ENCODE results near the gene NXPE3.
"Not testable (repeated sequence)": the region's sequence is repeated elsewhere in the genome, so short reads cannot be mapped to it uniquely, and the experiment has no call there.

The NXPE3 gene

DNA sequence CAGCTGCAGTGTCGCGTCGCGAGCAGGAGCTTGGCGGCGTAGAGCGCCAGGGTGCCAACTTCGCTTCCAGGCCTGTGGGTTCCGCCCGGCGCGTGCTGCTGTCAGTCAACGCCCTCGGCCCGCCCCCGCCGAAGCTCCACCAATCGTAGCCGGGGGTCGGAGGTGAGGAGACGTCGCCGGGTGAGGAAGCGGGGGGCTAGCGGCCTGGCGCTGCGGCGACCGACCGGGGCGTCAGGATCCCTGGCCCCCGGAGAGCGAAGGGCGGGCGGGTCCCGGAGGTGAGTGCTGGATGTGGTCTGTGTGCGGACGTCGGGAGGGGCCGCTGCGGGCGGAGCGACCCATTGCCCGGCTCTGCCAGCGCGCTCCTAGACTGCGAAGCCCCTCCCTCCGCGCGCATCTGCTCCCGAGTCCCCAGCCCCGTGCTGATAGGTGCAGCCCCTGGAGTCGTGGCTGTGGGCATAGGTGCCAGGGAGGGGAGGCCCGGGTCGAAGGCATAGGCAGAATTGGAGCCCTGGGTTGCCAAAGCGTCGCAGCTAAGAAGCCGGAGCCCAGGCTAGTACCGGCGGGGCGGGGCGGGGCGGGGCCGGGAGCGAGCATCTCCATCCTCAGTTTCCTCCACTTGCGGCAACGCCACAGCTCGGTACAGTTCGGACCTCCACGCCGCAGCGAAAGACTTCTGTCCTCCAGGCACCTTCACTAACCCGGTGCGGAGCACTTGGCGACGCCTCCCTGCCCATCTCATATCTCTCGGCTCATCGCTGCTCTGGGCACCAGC, at the start of gene NXPE3:
Gene NXPE3, plus strand, starts transcription at position 165 of the 775 bp plus-strand sequence. CDS start 6,386 bp downstream, outside the sequence.
- peak; percentile 32 to 37 for DNase-seq (ENCODE audit: low read depth in 2 of 2)

GRCh38 chr3:101729586-101729985, 49.4 kb upstream of the NXPE3 start:
- no peak for DNase-seq (ENCODE audit: low read depth in 2 of 2)

- no peak for DNase-seq (ENCODE audit: low read depth in 2 of 2)
Measured at GRCh38 chr3:101730839-101731238, 48.2 kb upstream of the NXPE3 start.

DNA sequence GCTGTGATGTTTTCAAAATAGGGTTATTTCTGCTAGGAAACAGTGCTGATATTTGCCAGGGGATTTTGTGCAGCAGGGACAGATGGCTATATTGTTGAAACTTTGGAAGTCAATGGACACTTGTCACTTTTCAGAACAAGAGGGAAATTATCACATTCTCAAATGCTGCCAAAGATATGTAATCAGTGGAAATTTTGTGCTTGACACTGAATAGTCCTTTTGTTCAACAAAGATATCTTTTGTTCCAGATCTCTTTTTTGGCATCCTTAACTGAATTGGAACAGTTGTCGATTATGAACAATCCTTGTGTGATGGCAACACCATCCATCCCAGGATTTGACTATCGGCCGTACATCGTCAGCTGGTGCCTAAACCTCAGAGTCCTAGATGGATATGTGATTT, 46.8 kb upstream of the NXPE3 start:
- no peak for DNase-seq (ENCODE audit: low read depth in 2 of 2)

GRCh38 chr3:101735833-101736232, 43.2 kb upstream of the NXPE3 start:
- DNase-seq (ENCODE audit: low read depth in 2 of 2) = no peak

DNA sequence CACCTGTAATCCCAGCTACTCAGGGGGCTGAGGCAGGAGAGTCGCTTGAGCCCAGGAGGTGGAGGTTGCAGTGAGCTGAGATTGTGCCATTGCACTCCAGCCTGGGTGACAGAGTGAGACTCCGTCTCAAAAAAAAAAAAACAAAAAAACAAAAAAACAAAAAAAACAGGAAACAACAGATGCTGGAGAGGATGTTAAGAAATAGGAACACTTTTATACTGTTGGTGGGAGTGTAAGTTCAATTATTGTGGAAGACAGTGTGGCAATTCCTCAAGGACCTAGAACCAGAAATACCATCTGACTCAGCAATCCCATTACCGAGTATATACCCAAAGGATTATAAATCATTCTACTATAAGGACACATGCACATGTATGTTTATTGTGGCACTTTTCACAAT, 37.1 kb upstream of the NXPE3 start:
- DNase-seq (ENCODE audit: low read depth in 2 of 2) = not testable (repeated sequence)

DNA sequence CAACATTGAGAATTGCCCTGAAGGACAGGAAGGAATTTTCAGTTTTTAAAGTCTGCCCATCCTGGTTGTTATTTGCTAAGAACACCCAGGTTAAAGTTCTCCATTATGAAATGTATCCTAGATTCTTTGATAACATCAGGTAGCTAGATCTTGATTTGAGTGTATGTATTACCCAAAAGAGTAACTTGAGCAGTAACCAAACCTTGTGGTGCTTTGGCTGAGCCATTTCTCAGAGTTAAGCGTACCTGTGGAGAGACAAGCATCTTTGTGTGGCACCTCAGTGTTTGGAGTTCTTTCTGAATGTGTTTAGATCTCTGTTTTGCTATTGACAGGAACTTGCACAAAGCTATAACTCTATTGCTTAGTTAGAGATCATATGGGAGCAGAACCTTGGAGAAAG, 34.2 kb upstream of the NXPE3 start:
- DNase-seq (ENCODE audit: low read depth in 2 of 2) = no peak

- not testable (repeated sequence) for DNase-seq (ENCODE audit: low read depth in 2 of 2)
Measured at GRCh38 chr3:101745934-101746333, 33.1 kb upstream of the NXPE3 start.

- DNase-seq (ENCODE audit: low read depth in 2 of 2) = not testable (repeated sequence)
Measured at GRCh38 chr3:101753386-101754113, 25.5 kb upstream of the NXPE3 start.

DNA sequence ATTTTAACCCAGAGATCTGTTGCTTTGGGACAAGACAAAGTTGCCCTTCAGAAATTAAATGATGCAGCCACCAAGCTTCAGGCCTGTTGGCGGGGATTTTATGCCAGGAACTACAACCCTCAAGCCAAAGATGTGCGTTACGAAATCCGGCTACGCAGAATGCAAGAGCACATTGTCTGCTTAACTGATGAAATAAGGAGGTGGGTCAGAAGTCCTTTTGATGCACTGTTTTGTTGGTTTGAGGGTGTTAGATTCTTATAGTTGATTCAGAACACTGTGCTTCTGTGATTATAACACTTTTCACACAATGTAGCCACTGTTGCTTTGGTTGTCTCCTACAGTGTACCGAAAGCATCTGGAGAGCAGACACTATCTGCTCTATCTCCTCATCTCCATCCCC, 20.8 kb upstream of the NXPE3 start:
- no peak for DNase-seq (ENCODE audit: low read depth in 2 of 2)

GRCh38 chr3:101762041-101762646, 16.9 kb upstream of the NXPE3 start:
- DNase-seq (ENCODE audit: low read depth in 2 of 2) = no peak

DNA sequence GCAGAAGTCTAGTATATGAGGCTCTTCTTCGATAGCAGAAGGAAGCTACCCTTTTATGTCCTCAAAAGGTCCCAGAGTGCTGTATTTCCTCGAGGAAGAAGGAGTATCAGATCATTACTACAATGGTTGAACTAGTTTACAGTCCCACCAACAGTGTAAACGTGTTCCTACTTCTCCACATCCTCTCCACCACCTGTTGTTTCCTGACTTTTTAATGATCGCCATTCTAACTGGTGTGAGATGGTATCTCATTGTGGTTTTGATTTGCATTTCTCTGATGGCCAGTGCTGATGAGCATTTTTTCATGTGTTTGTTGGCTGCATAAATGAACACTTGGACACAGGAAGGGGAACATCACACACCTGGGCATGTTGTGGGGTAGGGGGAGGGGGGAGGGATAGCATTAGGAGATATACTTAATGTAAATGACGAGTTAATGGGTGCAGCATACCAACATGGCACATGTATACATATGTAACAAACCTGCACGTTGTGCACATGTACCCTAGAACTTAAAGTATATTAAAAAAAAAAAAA, 1.2 kb upstream of the NXPE3 start:
- DNase-seq (ENCODE audit: low read depth in 2 of 2) = not testable (repeated sequence)

- no peak for DNase-seq (ENCODE audit: low read depth in 2 of 2)
Measured at GRCh38 chr3:101778385-101779046, 495 bp upstream of the NXPE3 start.

DNA sequence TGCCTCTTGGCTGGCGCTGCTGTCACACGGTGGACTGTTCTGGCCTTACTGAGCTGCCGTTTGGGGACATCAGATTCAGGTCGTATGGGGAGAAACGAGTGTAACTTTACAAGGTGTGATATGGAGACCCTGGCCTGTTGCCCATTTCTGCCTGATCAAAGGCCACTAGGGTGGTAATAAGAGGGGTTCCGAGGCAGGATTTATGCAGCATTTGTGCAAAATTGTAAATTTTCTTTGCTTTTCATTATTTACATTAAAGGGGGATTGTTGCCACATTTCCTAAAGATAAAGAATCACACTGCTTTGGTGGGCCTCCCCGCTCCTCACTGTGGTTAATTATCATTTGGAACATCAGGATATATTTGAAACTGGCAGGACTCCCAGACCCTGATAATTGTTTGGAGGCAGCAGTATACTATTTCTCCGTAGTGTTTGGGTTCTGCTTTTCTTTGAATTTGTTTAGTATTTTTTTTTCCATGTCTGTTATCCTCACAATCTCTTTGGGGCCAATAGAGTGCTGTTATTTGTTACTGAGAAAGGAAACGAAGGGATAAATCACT, 891 bp downstream of the NXPE3 start:
- DNase-seq (ENCODE audit: low read depth in 2 of 2) = no peak

- peak; percentile 29 to 31 for DNase-seq (ENCODE audit: low read depth in 2 of 2)
Measured at GRCh38 chr3:101780661-101781060, 1.6 kb downstream of the NXPE3 start.

GRCh38 chr3:101781166-101781565, 2.2 kb downstream of the NXPE3 start:
- no peak for DNase-seq (ENCODE audit: low read depth in 2 of 2)

DNA sequence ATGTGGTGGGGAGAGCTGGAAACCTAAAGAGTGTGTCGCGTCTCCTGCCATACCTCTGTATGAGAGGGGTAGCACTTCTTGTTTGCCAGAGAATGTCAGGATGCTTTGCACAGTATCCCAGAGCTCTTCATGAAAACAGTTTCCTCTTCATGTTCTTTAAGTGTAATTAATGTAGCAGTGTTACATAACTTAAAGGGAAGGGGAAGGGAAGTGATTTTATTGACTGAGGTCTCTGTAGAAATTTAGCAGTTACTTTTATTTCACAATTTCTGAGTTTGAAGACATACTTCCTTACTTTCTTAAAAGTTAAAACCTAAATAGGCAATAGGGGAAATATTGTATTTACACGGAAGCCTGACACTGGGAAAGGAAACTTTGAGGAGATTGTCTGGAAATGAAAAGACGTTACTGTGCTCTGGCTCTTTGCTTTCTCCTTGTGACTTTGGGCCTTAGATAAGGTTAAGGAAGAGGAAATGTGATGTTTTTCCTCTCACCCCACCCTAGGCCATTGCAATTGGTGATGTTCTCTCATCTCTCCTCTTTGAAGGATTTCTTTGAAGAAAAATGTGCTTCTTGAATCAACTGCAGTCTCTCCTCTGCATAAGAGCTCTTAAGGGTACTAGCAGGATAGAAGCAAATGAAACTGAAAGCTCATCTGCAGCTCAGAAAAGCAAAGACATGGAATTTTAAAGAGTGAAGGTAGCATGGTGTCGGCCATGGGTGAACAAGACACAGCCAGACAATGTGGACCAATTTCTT, 6.0 kb downstream of the NXPE3 start:
- DNase-seq (ENCODE audit: low read depth in 2 of 2) = no peak

DNA sequence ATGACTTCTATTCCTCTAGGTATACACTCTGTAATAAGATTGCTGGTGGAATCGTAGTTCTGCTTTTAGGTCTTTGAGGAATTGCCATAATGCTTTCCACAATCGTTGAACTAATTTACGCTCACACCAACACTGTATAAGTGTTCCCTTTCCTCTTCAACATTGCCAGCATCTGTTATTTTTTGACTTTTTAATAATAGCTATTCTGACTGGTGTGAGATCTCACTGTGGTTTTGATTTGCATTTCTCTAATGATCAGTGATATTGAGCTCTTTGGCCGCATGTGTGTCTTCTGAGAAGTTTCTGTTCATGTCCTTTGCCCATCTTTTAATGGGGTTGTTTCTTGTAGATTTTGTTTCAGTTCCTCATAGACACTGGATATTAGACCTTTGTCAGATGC, 12.8 kb downstream of the NXPE3 start:
- DNase-seq (ENCODE audit: low read depth in 2 of 2) = no peak

DNA sequence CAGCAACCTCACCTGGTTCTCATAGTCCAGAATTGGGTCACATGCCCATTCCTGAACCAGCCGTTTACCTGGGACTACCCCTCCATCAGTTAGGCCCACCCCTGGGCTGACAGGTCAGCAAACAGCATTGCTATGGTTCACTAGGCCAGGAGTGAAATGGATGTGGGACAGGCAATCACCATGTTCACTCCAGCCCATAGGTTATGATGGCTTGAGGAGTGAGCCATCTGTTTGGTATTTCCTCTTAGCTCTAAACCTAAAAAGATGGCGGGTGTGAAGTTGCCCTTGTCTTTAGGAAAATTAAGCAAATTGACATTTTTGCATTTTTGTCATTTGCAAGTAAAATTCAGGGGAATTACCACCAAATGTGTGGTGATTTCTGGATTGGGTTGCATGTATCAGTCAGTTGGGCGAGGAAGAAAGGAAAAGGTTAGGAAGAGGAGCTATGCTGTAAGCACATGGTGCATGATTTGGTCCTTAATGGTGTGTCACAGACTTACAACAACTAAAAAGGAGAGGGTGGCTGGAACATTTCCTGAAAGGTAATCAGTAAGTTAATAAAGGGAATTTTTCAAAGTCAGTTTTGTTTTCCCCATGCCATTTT, 17.2 kb downstream of the NXPE3 start:
- DNase-seq (ENCODE audit: low read depth in 2 of 2) = no peak

DNA sequence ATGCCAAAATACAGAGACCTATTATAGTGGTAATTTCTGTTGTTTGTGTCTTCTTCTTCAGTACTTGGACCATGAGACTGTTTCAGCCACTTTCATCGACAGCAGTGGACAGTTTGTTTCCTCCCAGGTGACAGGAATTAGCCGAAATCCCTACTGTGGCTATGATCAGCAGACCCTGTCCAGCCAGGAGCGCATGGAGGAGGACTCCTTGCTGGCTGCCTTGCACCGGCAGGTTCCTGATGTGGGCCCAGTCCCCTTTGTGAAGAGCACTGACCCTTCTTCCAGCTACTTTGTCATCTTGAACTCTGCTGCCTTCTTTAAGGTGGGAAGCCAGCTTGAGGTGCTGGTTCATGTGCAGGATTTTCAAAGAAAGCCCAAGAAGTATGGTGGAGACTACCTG, 22.2 kb downstream of the NXPE3 start:
- DNase-seq (ENCODE audit: low read depth in 2 of 2) = no peak

All from fibroblast of skin of left biceps (primary cell).